NT2/D1 (cell line): ENCODE data around the gene G0S2.

ENCODE experiments used
- SUZ12 ChIP-seq: IDR thresholded peaks from 2 replicates; pipeline ENCODE4 v1.6.1; 2011; ENCODE audit not compliant: insufficient read length, insufficient read depth; ENCODE audit errors: extremely low read depth
- YY1 ChIP-seq: IDR thresholded peaks from 2 replicates; pipeline ENCODE4 v1.6.1; 2011; ENCODE audit not compliant: insufficient read length, insufficient read depth
- ZNF274 ChIP-seq: IDR thresholded peaks from 2 replicates; pipeline ENCODE4 v1.6.1; 2011; ENCODE audit warnings: mild to moderate bottlenecking, low read depth, low read length

- TF ChIP-seq SUZ12 = no peak
- no peak for TF ChIP-seq YY1
- TF ChIP-seq ZNF274 = no peak
Observed at GRCh38 chr1:209705033-209705598, 29.9 kb downstream of the G0S2 start.
